ENCODE results near the gene STRC. TPM values are rescaled to one million over a fixed set of nuclear protein-coding genes. Genes with fewer than 3 reads are reported as not detected.
"Not testable (repeated sequence)": the region's sequence is repeated elsewhere in the genome, so short reads cannot be mapped to it uniquely, and the experiment has no call there.

STRC gene
- total and polyA plus RNA-seq, 9 donors: 0.23 to 0.89 (median 0.35) TPM

DNA sequence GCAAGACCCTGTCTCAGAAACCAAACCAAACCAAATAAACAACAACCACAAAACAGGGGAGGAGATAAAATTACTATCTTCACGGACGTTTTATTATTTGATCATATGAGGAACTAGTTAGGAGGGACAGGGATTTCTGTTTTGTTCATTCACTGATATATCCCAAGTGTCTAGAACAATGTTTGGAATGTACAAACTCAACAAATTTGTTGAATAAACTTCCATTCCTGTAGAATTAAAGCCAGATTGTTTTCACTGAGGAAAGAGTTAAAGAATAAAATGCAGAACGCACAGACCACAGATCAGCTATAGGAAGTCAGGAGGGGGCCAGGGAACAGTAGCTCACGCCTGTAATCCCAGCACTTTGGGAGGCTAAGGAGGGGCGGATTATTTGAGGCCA lies 6.5 kb upstream of the STRC start:
- intact Hi-C loops (cut with DNase I): no loop called here

GRCh38 chr15:43622068-43622799 lies 3.6 kb upstream of the STRC start:
- H3K4me3 ChIP-seq; H3K27ac ChIP-seq; intact Hi-C loops (cut with DNase I); H3K9me3 ChIP-seq; H3K36me3 ChIP-seq; DNase-seq; H3K4me1 ChIP-seq (ENCODE audit: insufficient read depth); H3K27me3 ChIP-seq: not testable (repeated sequence)
- 64 to 73% (median 69%) methylated on average over 5 of the region's 7 CpGs for WGBS, 3 donors

More for the DNA sequence above, 6.5 kb upstream of the STRC start:
- WGBS, 3 donors: 9 to 21% (median 12%) methylated on average over 5 of the region's 5 CpGs
- no peak overlapping the region for H3K4me3 ChIP-seq
- no peaks in the 10 kb centered on the region for H3K36me3 ChIP-seq
- TF ChIP-seq EP300 (IDR thresholded peaks at IDR 0.05) (no peak), POLR2A (IDR thresholded peaks at IDR 0.05) (no peak)
- TF ChIP-seq, protein P1, sequence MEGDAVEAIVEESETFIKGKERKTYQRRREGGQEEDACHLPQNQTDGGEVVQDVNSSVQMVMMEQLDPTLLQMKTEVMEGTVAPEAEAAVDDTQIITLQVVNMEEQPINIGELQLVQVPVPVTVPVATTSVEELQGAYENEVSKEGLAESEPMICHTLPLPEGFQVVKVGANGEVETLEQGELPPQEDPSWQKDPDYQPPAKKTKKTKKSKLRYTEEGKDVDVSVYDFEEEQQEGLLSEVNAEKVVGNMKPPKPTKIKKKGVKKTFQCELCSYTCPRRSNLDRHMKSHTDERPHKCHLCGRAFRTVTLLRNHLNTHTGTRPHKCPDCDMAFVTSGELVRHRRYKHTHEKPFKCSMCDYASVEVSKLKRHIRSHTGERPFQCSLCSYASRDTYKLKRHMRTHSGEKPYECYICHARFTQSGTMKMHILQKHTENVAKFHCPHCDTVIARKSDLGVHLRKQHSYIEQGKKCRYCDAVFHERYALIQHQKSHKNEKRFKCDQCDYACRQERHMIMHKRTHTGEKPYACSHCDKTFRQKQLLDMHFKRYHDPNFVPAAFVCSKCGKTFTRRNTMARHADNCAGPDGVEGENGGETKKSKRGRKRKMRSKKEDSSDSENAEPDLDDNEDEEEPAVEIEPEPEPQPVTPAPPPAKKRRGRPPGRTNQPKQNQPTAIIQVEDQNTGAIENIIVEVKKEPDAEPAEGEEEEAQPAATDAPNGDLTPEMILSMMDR (IDR thresholded peaks at IDR 0.05): no peak
- no peaks in the 10 kb centered on the region for H3K4me1 ChIP-seq (ENCODE audit: insufficient read depth)
- H3K27me3 ChIP-seq: no peaks in the 10 kb centered on the region
- no peaks in the 10 kb centered on the region for H3K9me3 ChIP-seq
- H3K27ac ChIP-seq: no peak overlapping the region
- no peak for DNase-seq

- 49% methylated on average over 3 of the region's 8 CpGs; no CpG with 5 or more reads in 2 of the 3 donors for WGBS, 3 donors
- H3K27ac ChIP-seq; DNase-seq; H3K9me3 ChIP-seq; H3K4me1 ChIP-seq (ENCODE audit: insufficient read depth); H3K36me3 ChIP-seq; H3K4me3 ChIP-seq; H3K27me3 ChIP-seq; intact Hi-C loops (cut with DNase I): not testable (repeated sequence)
These were observed 850 bp downstream of the STRC start for GRCh38 chr15:43617750-43618149.

DNA sequence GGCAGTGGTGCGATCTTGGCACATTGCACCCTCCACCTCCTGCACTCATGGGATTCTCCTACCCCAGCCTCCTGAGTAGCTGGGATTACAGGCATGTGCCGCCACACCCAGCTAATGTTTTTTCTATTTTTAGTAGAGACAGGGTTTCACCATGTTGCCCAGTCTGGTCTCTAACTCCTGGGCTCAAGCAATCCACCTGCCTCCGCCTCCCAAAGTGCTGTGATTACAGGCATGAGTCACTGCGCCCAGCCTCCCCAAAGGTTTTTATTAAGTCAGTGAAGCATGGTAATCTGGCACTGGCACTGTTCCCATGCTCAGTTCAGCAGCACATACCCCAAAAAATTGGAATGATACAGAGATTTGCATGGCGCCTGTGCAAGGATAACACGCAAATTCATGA lies 16.4 kb downstream of the STRC start:
- WGBS, 3 donors: 79 to 85% (median 83%) methylated on average over 6 of the region's 6 CpGs
- H3K9me3 ChIP-seq; H3K36me3 ChIP-seq; H3K27me3 ChIP-seq; DNase-seq; intact Hi-C loops (cut with DNase I); H3K4me3 ChIP-seq; H3K27ac ChIP-seq; H3K4me1 ChIP-seq (ENCODE audit: insufficient read depth): not testable (repeated sequence)

DNA sequence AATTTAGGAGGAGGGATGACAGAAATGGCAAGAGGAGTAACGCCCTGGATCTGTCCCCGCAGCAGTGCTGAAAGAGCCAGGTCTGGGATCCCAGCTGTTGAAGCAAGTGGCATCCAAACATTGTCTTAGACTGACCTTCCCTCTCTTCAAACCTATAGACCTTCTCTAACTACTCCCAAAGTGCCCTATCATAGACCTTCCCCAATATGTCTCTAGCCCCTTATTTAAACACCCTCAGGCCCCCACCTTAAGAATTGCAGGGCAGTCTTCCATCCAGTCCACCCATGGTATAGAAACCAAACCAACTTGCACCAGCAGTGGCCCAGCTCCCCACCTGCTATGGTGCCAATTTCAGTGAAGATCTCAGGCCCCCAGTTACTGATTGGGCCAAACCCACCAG lies 18.4 kb downstream of the STRC start:
- H3K4me3 ChIP-seq; H3K27ac ChIP-seq; H3K27me3 ChIP-seq; H3K9me3 ChIP-seq; intact Hi-C loops (cut with DNase I); H3K36me3 ChIP-seq; H3K4me1 ChIP-seq (ENCODE audit: insufficient read depth); DNase-seq: not testable (repeated sequence)
- whole genome bisulfite sequencing, 3 donors: no CpG with 5 or more reads among the region's 2 CpGs

DNA sequence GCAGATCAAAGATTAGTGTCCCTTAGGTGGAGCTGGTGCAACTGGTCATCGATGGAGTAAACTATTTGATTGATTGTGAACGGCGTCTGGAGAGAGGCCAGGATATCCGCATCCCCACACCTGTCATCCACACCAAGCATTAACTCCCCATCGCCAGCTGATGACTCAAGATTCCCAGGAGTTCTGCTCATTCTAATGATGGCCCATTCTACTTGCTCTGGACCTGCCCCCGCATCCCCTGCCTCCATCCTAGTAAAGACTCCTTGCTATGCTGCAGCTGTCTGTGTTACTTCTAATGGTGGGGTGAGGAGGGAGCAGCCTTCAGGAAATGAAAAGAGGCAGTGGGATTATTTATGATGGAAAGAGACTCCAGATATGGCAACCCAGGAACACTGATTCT lies 19.5 kb downstream of the STRC start:
- intact Hi-C loops (cut with DNase I); H3K4me1 ChIP-seq (ENCODE audit: insufficient read depth); H3K27me3 ChIP-seq; DNase-seq; H3K27ac ChIP-seq; H3K36me3 ChIP-seq; H3K9me3 ChIP-seq; H3K4me3 ChIP-seq: not testable (repeated sequence)
- WGBS, 3 donors: 61 to 80% (median 63%) methylated on average over 6 of the region's 6 CpGs

DNA sequence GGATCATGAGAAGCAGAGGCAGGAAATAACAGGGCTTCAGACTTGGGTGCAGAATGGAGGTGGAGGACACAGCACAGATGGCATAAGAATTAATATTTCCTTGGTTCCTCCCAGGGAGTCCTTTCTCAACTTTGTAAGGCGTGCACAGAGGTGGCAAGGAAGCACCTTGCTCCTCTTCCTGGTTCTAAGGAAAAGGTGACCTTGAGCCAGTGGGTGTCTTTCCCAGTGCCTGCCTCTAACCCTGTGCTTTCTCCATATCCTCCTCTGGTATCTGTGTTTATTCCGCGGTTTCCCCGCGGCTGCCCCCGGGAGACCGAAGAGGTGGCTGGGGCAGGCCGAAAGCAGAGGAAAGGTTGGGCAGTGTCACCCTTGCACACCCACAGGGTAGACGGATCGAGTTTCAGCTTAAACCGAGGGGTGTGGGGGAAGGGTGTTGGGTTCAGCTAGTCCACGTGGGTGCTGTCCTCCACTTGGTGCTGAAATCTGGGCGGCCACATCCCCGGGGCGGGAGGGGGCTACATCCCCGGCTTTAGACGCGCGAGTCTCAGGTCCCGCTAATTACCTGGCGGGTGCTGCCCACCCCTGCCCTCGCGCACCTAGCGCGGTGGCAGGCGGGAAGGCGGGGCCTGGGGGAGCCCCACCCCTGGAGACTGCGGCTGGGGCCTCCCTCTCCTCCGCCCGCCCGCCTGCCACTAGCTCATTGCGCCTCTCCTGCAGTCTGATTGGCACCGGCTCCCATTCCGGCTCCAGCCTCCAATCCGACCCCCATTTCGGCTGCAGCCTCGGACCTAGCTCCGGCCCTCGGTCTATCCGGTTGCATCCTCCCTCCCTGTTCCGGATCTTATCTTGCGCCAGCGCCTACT lies 25.0 kb downstream of the STRC start, which contains the start of gene CKMT1B:
Gene CKMT1B, plus strand, starts transcription at position 700 of the 863 bp plus-strand sequence. CDS start 192 bp downstream, outside the sequence.
- DNase-seq; H3K4me1 ChIP-seq (ENCODE audit: insufficient read depth); H3K27me3 ChIP-seq; H3K4me3 ChIP-seq; intact Hi-C loops (cut with DNase I); H3K27ac ChIP-seq; H3K36me3 ChIP-seq; H3K9me3 ChIP-seq: not testable (repeated sequence)
- no CpG with 5 or more reads among the region's 43 CpGs for WGBS, 3 donors

GRCh38 chr15:43592841-43593240 lies 25.8 kb downstream of the STRC start:
- H3K27ac ChIP-seq; H3K27me3 ChIP-seq; DNase-seq; H3K4me1 ChIP-seq (ENCODE audit: insufficient read depth); H3K36me3 ChIP-seq; H3K9me3 ChIP-seq; intact Hi-C loops (cut with DNase I); H3K4me3 ChIP-seq: not testable (repeated sequence)
- 9 to 13% (median 13%) methylated on average over 4 of the region's 8 CpGs for WGBS, 3 donors

GRCh38 chr15:43589778-43590466 lies 28.7 kb downstream of the STRC start, which contains the start of gene PPIP5K1:
Gene PPIP5K1, minus strand, starts transcription at chr15:43590208. Its CDS starts 5,704 bp downstream, at chr15:43584504.
- H3K27ac ChIP-seq; H3K9me3 ChIP-seq; H3K4me3 ChIP-seq; H3K27me3 ChIP-seq; intact Hi-C loops (cut with DNase I); H3K36me3 ChIP-seq; DNase-seq; H3K4me1 ChIP-seq (ENCODE audit: insufficient read depth): not testable (repeated sequence)
- no CpG with 5 or more reads among the region's 54 CpGs for WGBS, 3 donors

GRCh38 chr15:43574607-43575006 lies 44.0 kb downstream of the STRC start:
- H3K36me3 ChIP-seq; H3K4me1 ChIP-seq (ENCODE audit: insufficient read depth); H3K27me3 ChIP-seq; intact Hi-C loops (cut with DNase I); H3K9me3 ChIP-seq; H3K4me3 ChIP-seq; DNase-seq; H3K27ac ChIP-seq: not testable (repeated sequence)
- WGBS, 3 donors: no CpG with 5 or more reads among the region's 1 CpG

Data from ovary (tissue), 9 donors.